RWPE2 (cell line): ENCODE data around the gene MOCOS.

Experiments
- ATAC-seq: fragments of 200-7000 bp; cut with Tn5 transposase; 3 replicates; pipeline ENCODE4 v1.9.1; 2021; ENCODE audit warnings: low read depth
- DNase-seq: peaks from one replicate; pipeline ENCODE4 v3.0.0-alpha.2; 2020; ENCODE audit warnings: low spot score
- H3K27ac ChIP-seq: fragments of 450-650 bp; 2 replicates; pipeline ENCODE4 v1.5.1; 2017; ENCODE audit warnings: mild to moderate bottlenecking; ENCODE audit not compliant: poor library complexity, severe bottlenecking
- H3K27me3 ChIP-seq: fragments of 250-450 bp; sonication (Bioruptor Pico); 2 replicates; pipeline ENCODE4 v1.5.1; 2021; ENCODE audit warnings: mild to moderate bottlenecking, moderate library complexity; ENCODE audit not compliant: insufficient read depth, poor library complexity, severe bottlenecking
- H3K36me3 ChIP-seq: fragments of 250-450 bp; sonication (Bioruptor Pico); 2 replicates; pipeline ENCODE4 v1.5.1; 2020; ENCODE audit warnings: low read depth, mild to moderate bottlenecking, moderate library complexity
- H3K4me1 ChIP-seq: fragments of 250-450 bp; sonication (Bioruptor Pico); 2 replicates; pipeline ENCODE4 v1.5.1; 2021; ENCODE audit warnings: mild to moderate bottlenecking, moderate library complexity; ENCODE audit not compliant: insufficient read depth, poor library complexity, severe bottlenecking
- H3K4me3 ChIP-seq: fragments of 250-450 bp; sonication (Bioruptor Pico); 2 replicates; pipeline ENCODE4 v1.5.1; 2021; ENCODE audit warnings: mild to moderate bottlenecking, moderate library complexity; ENCODE audit not compliant: severe bottlenecking
- H3K9me3 ChIP-seq: fragments of 250-450 bp; sonication (Bioruptor Pico); 2 replicates; pipeline ENCODE4 v1.5.1; 2021; ENCODE audit warnings: mild to moderate bottlenecking, moderate library complexity; ENCODE audit not compliant: severe bottlenecking
- CTCF ChIP-seq: fragments of 450-650 bp; IDR thresholded peaks from one replicate; pipeline ENCODE4 v1.5.1; 2017; ENCODE audit warnings: mild to moderate bottlenecking, moderate library complexity; ENCODE audit not compliant: poor library complexity, severe bottlenecking

MOCOS gene

GRCh38 chr18:36191286-36191685 is 4.0 kb downstream of the MOCOS start:
- peaks cover 6% of the 10 kb centered on the region for H3K4me1 ChIP-seq
- TF ChIP-seq CTCF = no peak
- ATAC-seq (no peak), DNase-seq (no peak)
- H3K36me3 ChIP-seq = peaks cover 60% of the 10 kb centered on the region
- H3K27me3 ChIP-seq = no peaks in the 10 kb centered on the region
- H3K9me3 ChIP-seq = no peaks in the 10 kb centered on the region
- no peak overlapping the region for H3K4me3 ChIP-seq
- H3K27ac ChIP-seq = no peak overlapping the region

- Histone ChIP-seq H3K27ac (no peak overlapping the region), H3K36me3 (peaks cover 60% of the 10 kb centered on the region), H3K9me3 (no peaks in the 10 kb centered on the region), H3K4me3 (no peak overlapping the region), H3K4me1 (peaks cover 6% of the 10 kb centered on the region), H3K27me3 (no peaks in the 10 kb centered on the region)
- DNase-seq (no peak), ATAC-seq (no peak)
- no peak for TF ChIP-seq CTCF
Observed at GRCh38 chr18:36191711-36192110, 4.4 kb downstream of the MOCOS start.

GRCh38 chr18:36194600-36195315 is 7.5 kb downstream of the MOCOS start:
- no peak for DNase-seq
- TF ChIP-seq CTCF = no peak
- Histone ChIP-seq H3K36me3 (peaks cover 66% of the 10 kb centered on the region), H3K4me3 (no peak overlapping the region), H3K27me3 (no peaks in the 10 kb centered on the region), H3K27ac (no peak overlapping the region), H3K9me3 (no peaks in the 10 kb centered on the region), H3K4me1 (no peaks in the 10 kb centered on the region)
- ATAC-seq = no peak

- Histone ChIP-seq H3K27me3 (no peaks in the 10 kb centered on the region), H3K9me3 (no peaks in the 10 kb centered on the region), H3K4me1 (no peaks in the 10 kb centered on the region), H3K36me3 (peaks cover 64% of the 10 kb centered on the region), H3K4me3 (no peak overlapping the region), H3K27ac (no peak overlapping the region)
- DNase-seq = no peak
- ATAC-seq = no peak
- no peak for TF ChIP-seq CTCF
Observed at GRCh38 chr18:36195427-36196122, 8.3 kb downstream of the MOCOS start.
